BJ (cell line): ENCODE results near the gene PTGDS. TPM values are rescaled to one million over a fixed set of nuclear protein-coding genes. Genes with fewer than 3 reads are reported as not detected.

ENCODE experiments used
- CTCF ChIA-PET: fragments of 350-600 bp; formaldehyde crosslinking; extraction: SDS; loops from one replicate; lab custom pipeline; 2021; ENCODE audit warnings: antibody characterized with exemption, inconsistent platforms; lab: Yijun Ruan, JAX
- POLR2A ChIA-PET: fragments of 300-600 bp; sonication (Branson Sonifier 250); formaldehyde crosslinking; extraction: SDS; loops from one replicate; lab custom pipeline; 2021; ENCODE audit warnings: antibody characterized with exemption; lab: Charles Lee
- DNase-seq: peaks from one replicate; pipeline ENCODE4 v3.0.0-alpha.2; 2011; ENCODE audit warnings: low read depth
- H3K27me3 ChIP-seq: 2 replicates; pipeline ENCODE4 v1.6.0; 2011; ENCODE audit warnings: low read length; ENCODE audit not compliant: control insufficient read depth, insufficient read depth
- H3K36me3 ChIP-seq: 2 replicates; pipeline ENCODE4 v1.5.1; 2011; ENCODE audit warnings: low read length; ENCODE audit not compliant: control insufficient read depth, insufficient read depth
- H3K4me3 ChIP-seq: 2 replicates; pipeline ENCODE4 v1.5.1; 2011; ENCODE audit warnings: low read depth, mild to moderate bottlenecking, control low read depth, low read length
- CTCF ChIP-seq: IDR thresholded peaks from 2 replicates; pipeline ENCODE4 v1.5.1; 2011; ENCODE audit warnings: low read depth, mild to moderate bottlenecking, control low read depth, inconsistent platforms, low read length, moderate library complexity; ENCODE audit not compliant: insufficient read depth
- polyA plus RNA-seq: library from polyadenylated mRNA; depleted of rRNA; stranded (reverse); fragments of >200 nt; gene quantifications from 2 replicates; pipeline ENCODE4 v1.2.3, GENCODE V29; 2011

PTGDS gene
- polyA plus RNA-seq, 1 experiment = 0.58 TPM

- POLR2A ChIA-PET = no interaction called here
- DNase-seq = no peak
Observed at GRCh38 chr9:136955202-136955942, 21.9 kb upstream of the PTGDS start.

DNA sequence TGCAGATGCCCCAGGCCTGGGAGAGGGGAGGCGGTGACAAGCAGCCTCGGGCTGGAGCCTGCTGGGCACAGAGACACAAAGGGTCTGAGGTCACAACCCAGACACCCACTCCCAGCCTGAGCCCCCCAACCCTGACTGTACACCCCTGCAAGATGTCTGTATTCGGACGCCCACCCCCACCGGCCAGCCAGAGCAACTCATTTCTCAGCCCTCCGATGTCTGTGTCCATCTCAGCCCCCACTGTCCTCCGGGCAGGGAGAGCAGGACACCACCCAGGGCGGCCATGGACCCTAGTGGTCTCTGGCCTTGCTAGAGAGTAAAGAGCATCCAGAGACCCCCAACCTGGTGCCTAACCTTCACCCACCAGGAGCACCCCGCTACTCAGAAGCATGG, 21.4 kb upstream of the PTGDS start:
- no peaks in the 10 kb centered on the region for H3K36me3 ChIP-seq
- CTCF ChIA-PET = no interaction called here
- no peaks in the 10 kb centered on the region; the same call in 1 of the 2 replicates for H3K27me3 ChIP-seq
- POLR2A ChIA-PET = no interaction called here
- H3K4me3 ChIP-seq = no peak overlapping the region
- TF ChIP-seq CTCF = no peak
- DNase-seq = no peak

More at GRCh38 chr9:136955202-136955942, 21.9 kb upstream of the PTGDS start:
- CTCF ChIA-PET = no interaction called here
- TF ChIP-seq CTCF = no peak
- H3K36me3 ChIP-seq = no peaks in the 10 kb centered on the region
- H3K27me3 ChIP-seq = no peaks in the 10 kb centered on the region
- no peak overlapping the region for H3K4me3 ChIP-seq

DNA sequence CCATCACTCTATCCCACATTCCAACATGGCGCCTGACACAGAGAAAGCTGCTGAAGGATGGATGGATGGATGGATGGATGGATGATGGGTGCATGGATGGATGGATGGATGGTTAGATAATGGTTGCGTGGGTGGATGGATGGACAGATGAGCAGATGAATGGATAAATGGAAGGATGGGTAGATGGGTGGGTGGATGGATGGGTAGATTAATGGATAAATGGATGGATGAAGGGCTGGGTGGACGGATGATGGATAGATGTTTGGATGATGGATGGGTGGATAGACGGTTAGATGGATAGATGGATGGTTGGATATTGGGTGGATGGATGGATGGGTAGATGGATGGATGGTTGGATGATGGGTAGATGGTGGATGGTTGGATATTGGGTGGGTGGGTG, 20.7 kb upstream of the PTGDS start:
- no peaks in the 10 kb centered on the region; the same call in 1 of the 2 replicates for H3K27me3 ChIP-seq
- DNase-seq = no peak
- H3K36me3 ChIP-seq = no peaks in the 10 kb centered on the region
- ChIA-PET POLR2A (no interaction called here), CTCF (no interaction called here)
- TF ChIP-seq CTCF = no peak
- H3K4me3 ChIP-seq = no peak overlapping the region

- DNase-seq = no peak
- CTCF ChIA-PET = no interaction called here
- Histone ChIP-seq H3K4me3 (no peak overlapping the region), H3K36me3 (no peaks in the 10 kb centered on the region), H3K27me3 (no peaks in the 10 kb centered on the region; the same call in 1 of the 2 replicates)
- POLR2A ChIA-PET = no interaction called here
- no peak for TF ChIP-seq CTCF
Observed at GRCh38 chr9:136957461-136957860, 19.8 kb upstream of the PTGDS start.

DNA sequence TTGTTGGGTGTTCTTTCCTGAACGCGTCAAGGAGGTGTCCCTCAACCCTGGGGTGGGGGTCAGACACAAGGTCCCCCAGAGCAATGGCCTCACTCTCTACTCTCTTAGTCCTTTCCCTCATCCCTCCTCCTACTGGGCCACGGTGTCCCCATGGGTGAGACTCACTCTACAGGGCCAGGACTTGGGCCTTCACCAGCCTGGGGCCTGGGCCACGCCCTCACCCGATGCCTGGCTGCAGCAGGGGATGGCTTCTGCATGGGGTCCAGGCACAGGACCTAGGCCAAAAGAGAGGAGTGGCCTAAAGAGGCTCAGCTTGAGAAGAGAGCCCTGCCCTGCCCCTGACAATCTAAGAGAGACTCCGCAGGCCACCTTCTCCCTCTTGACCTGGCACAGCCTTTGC, 19.4 kb upstream of the PTGDS start:
- Histone ChIP-seq H3K27me3 (no peaks in the 10 kb centered on the region; the same call in 1 of the 2 replicates), H3K36me3 (no peaks in the 10 kb centered on the region), H3K4me3 (no peak overlapping the region)
- DNase-seq = no peak
- POLR2A ChIA-PET = no interaction called here
- no peak for TF ChIP-seq CTCF
- CTCF ChIA-PET = no interaction called here
